ENCODE data around the gene LRRFIP2.
"Not testable (repeated sequence)": the region's sequence is repeated elsewhere in the genome, so short reads cannot be mapped to it uniquely, and the experiment has no call there.

Gene LRRFIP2

DNA sequence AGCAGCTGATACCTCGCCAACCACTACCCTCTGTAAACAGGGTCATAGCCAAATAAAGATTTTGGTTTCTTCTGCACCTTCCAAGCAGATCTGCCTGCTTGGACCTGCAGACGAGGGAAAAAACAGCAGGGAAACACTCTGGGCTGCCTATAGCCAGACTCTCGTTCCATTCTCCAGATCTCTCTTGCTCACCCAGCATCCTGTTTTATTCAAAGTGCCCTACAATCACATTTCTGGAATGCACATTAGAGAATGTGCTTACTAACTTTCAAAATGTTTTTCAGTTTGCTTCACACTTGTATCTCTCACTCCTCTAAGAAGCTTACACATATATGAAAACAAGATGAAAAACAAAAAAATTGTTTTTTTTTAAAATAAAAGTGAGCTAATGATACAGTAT, 109.6 kb downstream of the LRRFIP2 start:
- H3K27ac ChIP-seq: no peak overlapping the region
- no peak for TF ChIP-seq CTCF (conservative IDR thresholded peaks at IDR 0.05)

DNA sequence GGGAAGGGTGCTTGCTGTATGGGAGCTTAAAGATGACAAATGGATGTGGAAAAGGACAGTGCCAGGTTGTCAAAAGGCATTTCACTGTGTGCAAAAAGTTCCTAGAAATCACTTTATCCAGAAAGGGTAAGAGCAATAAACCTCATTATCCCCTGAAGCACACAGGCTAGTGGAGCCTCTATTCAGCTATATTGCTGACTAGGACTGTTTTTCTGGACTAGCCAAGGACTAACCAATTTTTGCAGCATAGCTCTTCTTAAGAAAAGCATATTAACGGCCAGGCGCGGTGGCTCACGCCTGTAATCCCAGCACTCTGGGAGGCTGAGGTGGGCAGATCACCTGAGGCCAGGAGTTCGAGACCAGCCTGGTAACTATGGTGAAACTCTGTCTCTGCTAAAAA, 116.3 kb downstream of the LRRFIP2 start:
- no peak overlapping the region for H3K27ac ChIP-seq
- TF ChIP-seq CTCF (conservative IDR thresholded peaks at IDR 0.05): no peak

GRCh38 chr3:37056826-37057225, 117.6 kb downstream of the LRRFIP2 start:
- TF ChIP-seq CTCF (conservative IDR thresholded peaks at IDR 0.05): no peak
- H3K27ac ChIP-seq: no peak overlapping the region

GRCh38 chr3:37055077-37055476, 119.3 kb downstream of the LRRFIP2 start:
- not testable (repeated sequence) for H3K27ac ChIP-seq

DNA sequence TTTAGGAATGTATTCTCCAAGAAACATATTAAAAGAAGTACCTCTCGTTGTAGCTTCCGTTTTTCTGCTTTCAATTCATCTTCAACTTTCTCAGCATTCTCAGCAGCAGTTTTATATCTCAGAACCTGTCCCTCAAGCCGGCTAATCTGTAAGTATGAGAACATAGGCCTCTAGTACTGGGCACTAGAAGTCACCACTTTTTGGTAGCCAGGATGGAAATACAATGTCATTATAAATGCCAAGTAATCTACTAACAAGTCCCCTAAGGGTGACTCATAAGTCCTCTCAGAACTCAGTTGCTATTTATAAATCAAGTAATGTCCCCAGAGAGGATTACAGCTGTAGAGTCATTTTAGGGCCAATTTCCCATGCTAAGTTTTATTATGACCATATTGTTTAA, 120.0 kb downstream of the LRRFIP2 start:
- H3K27ac ChIP-seq: peak overlapping the region; percentile 58
- TF ChIP-seq CTCF (conservative IDR thresholded peaks at IDR 0.05): no peak

- no peak for TF ChIP-seq CTCF (conservative IDR thresholded peaks at IDR 0.05)
- H3K27ac ChIP-seq: peak overlapping the region; percentile 58
Observed at GRCh38 chr3:37053753-37054152, 120.6 kb downstream of the LRRFIP2 start.

DNA sequence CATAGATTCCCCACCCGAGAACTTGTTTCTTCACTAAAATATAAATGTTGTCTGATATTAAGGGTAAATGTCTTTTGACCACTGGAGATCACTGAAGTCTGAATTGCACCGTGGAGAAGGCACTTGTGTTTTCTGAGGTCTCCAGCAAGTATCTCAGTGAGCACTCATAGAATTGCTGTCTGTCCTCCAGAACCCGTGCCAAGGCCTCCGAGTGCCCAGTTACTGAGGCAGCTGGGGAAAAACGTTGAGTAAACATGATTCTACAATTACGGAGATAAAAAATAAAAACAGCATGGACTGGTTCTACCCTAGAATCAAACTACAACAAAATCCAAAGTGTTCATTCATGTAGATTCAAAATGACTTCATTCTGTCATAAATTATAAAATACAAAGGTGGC, 121.0 kb downstream of the LRRFIP2 start:
- H3K27ac ChIP-seq: peak overlapping the region; percentile 58
- TF ChIP-seq CTCF (conservative IDR thresholded peaks at IDR 0.05): no peak

DNA sequence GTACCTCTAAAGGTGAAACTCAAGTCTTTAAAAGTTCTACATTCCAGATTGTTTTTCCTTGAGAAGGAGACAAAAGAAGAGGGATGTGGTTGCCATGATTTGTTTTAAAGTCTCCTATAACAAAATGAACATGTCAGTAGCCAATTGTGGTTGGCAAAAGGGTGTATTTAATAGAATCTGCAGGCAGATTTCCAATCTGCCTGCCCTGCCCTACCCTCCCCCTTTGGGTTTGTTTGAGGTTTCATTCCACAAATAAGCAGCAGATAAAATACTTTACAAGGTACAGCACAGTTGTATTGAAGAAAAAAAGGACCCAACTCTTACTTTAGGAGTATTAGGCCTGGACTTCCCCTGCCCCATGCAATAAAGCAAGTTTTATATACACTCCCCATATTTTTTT, 121.5 kb downstream of the LRRFIP2 start:
- no peak for TF ChIP-seq CTCF (conservative IDR thresholded peaks at IDR 0.05)
- H3K27ac ChIP-seq: peak overlapping the region; percentile 58
